ENCODE results near the gene DISP3. TPM values are rescaled to one million over a fixed set of nuclear protein-coding genes. Genes with fewer than 3 reads are reported as not detected.

Gene DISP3
- total RNA-seq (1 to 10 TPM in 1 of 6 donors, under 1 TPM in 5; 0.13 to 1.0 (median 0.51) TPM), polyA plus RNA-seq (1 to 10 TPM in 1 of 2 donors, under 1 TPM in 1; 0.91 to 6.7 TPM)

GRCh38 chr1:11478571-11479374 lies at the start of gene DISP3:
Gene DISP3 (plus strand): TSS chr1:11479155. CDS start chr1:11500993, 21,838 bp downstream.
- FAIRE-seq (no peak), ATAC-seq (peak; percentile 94 to 96 (median 95)), DNase-seq (peak; percentile 40 to 89 (median 66))
- peak within 1 kb of the TSS; percentile 19 to 55 (median 38) for H3K4me3 ChIP-seq
- peaks cover 0 to 10% (median 0%) of the 10 kb centered on the region in 3 donors for H3K4me1 ChIP-seq
- intact Hi-C loops (cut with DNase I) = no loop called here
- no peaks in the 10 kb centered on the region for H3K9me3 ChIP-seq
- 1% methylated on average over 82 to 96 of the region's 96 CpGs for WGBS, 2 donors
- no peaks in the 10 kb centered on the region for H3K36me3 ChIP-seq
- no peaks in the 10 kb centered on the region for H3K27me3 ChIP-seq
- H3K27ac ChIP-seq = no peak within 1 kb of the TSS
- peak; percentile 16 to 59 (median 49) for TF ChIP-seq CTCF (IDR thresholded peaks at IDR 0.05)

GRCh38 chr1:11429226-11429625 lies 49.7 kb upstream of the DISP3 start:
- Histone ChIP-seq H3K9me3 (no peaks in the 10 kb centered on the region), H3K27ac (no peak overlapping the region), H3K4me3 (no peak overlapping the region), H3K4me1 (no peaks in the 10 kb centered on the region), H3K27me3 (no peaks in the 10 kb centered on the region), H3K36me3 (no peaks in the 10 kb centered on the region)
- no peak for DNase-seq
- 57 to 60% methylated on average over 6 of the region's 6 CpGs for WGBS, 2 donors
- FAIRE-seq = no peak
- intact Hi-C loops (cut with DNase I) = no loop called here
- ATAC-seq = no peak
- no peak for TF ChIP-seq CTCF (IDR thresholded peaks at IDR 0.05)

DNA sequence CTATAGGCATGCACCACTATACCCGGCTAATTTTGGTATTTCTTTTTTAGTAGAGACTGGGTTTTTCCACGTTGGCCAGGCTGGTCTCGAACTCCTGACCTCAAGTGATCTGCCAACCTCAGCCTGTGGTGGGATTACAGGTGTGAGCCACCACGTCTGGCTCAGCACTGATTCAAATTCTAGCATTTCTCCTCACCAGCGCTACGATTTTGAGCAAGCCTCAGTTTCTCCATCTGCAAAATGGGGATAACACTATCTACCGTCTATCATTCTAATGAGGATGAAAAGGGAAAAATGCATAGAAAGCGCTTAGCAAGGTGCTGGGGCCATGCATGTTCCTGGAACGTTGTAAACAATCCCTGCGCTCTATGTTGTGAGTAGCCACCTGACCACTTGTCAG lies 49.0 kb upstream of the DISP3 start:
- DNase-seq = no peak
- no peaks in the 10 kb centered on the region for H3K9me3 ChIP-seq
- TF ChIP-seq CTCF (IDR thresholded peaks at IDR 0.05) = no peak
- no peak overlapping the region for H3K4me3 ChIP-seq
- H3K27me3 ChIP-seq = no peaks in the 10 kb centered on the region
- intact Hi-C loops (cut with DNase I) = no loop called here
- H3K4me1 ChIP-seq = no peaks in the 10 kb centered on the region
- ATAC-seq = no peak
- no peak for FAIRE-seq
- 67 to 76% methylated on average over 10 of the region's 10 CpGs for WGBS, 2 donors
- no peak overlapping the region for H3K27ac ChIP-seq
- H3K36me3 ChIP-seq = no peaks in the 10 kb centered on the region

DNA sequence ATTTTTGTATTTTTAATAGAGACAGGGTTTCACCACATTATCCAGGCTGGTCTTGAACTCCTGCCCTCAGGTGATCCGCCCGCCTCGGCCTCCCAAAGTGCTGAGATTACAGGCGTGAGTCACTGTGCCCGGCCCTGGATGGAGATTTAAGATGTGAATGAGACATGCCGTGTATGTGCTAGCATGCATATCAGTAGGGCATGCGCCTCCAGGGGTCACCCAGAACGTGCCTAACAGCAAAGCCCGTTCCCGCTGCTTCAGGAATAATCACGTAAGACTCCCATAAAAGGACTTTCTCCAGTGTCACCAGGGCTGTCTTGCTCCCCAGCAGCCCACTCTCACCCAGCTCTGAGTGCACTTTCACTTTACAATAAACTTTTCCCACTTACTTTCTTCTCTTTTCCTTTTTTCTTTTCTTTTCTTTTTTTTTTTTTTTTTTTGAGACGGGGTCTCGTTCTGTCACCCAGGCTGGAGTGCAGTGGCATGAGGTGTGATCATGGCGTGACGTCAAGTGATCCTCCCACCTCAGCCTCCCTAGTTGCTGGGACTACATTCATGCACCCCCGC lies 46.9 kb upstream of the DISP3 start:
- ATAC-seq (no peak), DNase-seq (no peak), FAIRE-seq (no peak)
- Histone ChIP-seq H3K4me1 (no peaks in the 10 kb centered on the region), H3K9me3 (no peaks in the 10 kb centered on the region), H3K27me3 (no peaks in the 10 kb centered on the region), H3K4me3 (no peak overlapping the region), H3K36me3 (no peaks in the 10 kb centered on the region), H3K27ac (no peak overlapping the region)
- WGBS, 2 donors = 65 to 73% methylated on average over 15 to 16 of the region's 16 CpGs
- intact Hi-C loops (cut with DNase I) = no loop called here
- no peak for TF ChIP-seq CTCF (IDR thresholded peaks at IDR 0.05)

GRCh38 chr1:11432526-11432925 lies 46.4 kb upstream of the DISP3 start:
- Histone ChIP-seq H3K27ac (no peak overlapping the region), H3K27me3 (no peaks in the 10 kb centered on the region), H3K36me3 (no peaks in the 10 kb centered on the region), H3K4me1 (no peaks in the 10 kb centered on the region), H3K4me3 (no peak overlapping the region), H3K9me3 (no peaks in the 10 kb centered on the region)
- TF ChIP-seq CTCF (IDR thresholded peaks at IDR 0.05) = no peak
- 59 to 65% methylated on average over 4 of the region's 4 CpGs for WGBS, 2 donors
- no peak for FAIRE-seq
- ATAC-seq = no peak
- no peak for DNase-seq
- intact Hi-C loops (cut with DNase I) = no loop called here

Data from pancreas (tissue), 10 donors.